ENCODE measurements around the gene FAM20C.

DNA sequence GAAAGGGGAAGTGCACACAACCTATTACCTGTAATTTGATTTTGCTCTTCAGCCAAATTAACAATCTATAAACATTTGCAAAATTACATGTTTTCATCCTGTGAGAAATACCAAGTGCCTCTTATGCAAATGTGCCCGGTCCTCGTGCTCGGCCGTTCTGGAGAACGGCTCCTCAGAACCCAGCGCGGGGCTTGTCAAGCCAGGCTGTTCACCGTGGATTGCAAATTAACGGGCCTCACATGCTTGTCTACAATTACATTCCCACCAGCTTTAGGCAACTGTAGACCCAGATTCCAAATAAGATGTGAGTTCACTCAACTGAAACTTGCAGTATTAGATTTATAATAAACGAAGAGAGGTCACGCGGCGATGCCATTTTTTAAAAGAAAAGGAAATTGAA lies 106.4 kb downstream of the FAM20C start:
- TF ChIP-seq CTCF (IDR thresholded peaks at IDR 0.05) = no peak
- no peak for TF ChIP-seq ZFX (IDR thresholded peaks at IDR 0.05; ENCODE audit: borderline replicate concordance)

All from 22Rv1 (cell line).